GM12865 (cell line): Measurements from ENCODE around the gene ENTR1.

ENCODE experiments used
- DNase-seq: peaks from one replicate; pipeline ENCODE4 v3.0.0; 2010; ENCODE audit warnings: low read depth
- H3K4me3 ChIP-seq: 2 replicates; pipeline ENCODE4 v1.5.1; 2011; ENCODE audit warnings: mild to moderate bottlenecking, low read depth, low read length, control low read depth
- CTCF ChIP-seq: IDR thresholded peaks from 2 replicates; pipeline ENCODE4 v1.5.1; 2011; ENCODE audit warnings: low read length, control low read depth, low read depth, inconsistent platforms; ENCODE audit not compliant: insufficient read depth; ENCODE audit errors: missing control alignments

The ENTR1 gene

GRCh38 chr9:136376457-136376856 is 34.0 kb downstream of the ENTR1 start:
- TF ChIP-seq CTCF = no peak
- no peak for DNase-seq
- H3K4me3 ChIP-seq = no peak overlapping the region

GRCh38 chr9:136375096-136375495 is 35.3 kb downstream of the ENTR1 start:
- TF ChIP-seq CTCF = no peak
- H3K4me3 ChIP-seq = no peak overlapping the region
- DNase-seq = no peak

- no peak for TF ChIP-seq CTCF
- no peak overlapping the region for H3K4me3 ChIP-seq
- DNase-seq = no peak
These were observed 36.2 kb downstream of the ENTR1 start for GRCh38 chr9:136374183-136374575.

GRCh38 chr9:136373300-136374182 is 36.9 kb downstream of the ENTR1 start, which contains the start of gene CARD9:
TSS of gene CARD9 (minus strand) at chr9:136373669. CDS start at chr9:136372078, 1,591 bp downstream.
- H3K4me3 ChIP-seq = peak within 1 kb of the TSS; percentile 44
- TF ChIP-seq CTCF = no peak
- DNase-seq = no peak

- no peak for TF ChIP-seq CTCF
- peak overlapping the region; percentile 44 for H3K4me3 ChIP-seq
- no peak for DNase-seq
These were observed 37.7 kb downstream of the ENTR1 start for GRCh38 chr9:136372561-136373299.

GRCh38 chr9:136372006-136372405 is 38.4 kb downstream of the ENTR1 start:
- no peak for TF ChIP-seq CTCF
- no peak for DNase-seq
- no peak overlapping the region for H3K4me3 ChIP-seq

- H3K4me3 ChIP-seq = no peak overlapping the region
- DNase-seq = no peak
- no peak for TF ChIP-seq CTCF
These were observed 38.9 kb downstream of the ENTR1 start for GRCh38 chr9:136371533-136371880.
